ENCODE results near the gene IL4.
"Not testable (repeated sequence)": the region's sequence is repeated elsewhere in the genome, so short reads cannot be mapped to it uniquely, and the experiment has no call there.

The IL4 gene

DNA sequence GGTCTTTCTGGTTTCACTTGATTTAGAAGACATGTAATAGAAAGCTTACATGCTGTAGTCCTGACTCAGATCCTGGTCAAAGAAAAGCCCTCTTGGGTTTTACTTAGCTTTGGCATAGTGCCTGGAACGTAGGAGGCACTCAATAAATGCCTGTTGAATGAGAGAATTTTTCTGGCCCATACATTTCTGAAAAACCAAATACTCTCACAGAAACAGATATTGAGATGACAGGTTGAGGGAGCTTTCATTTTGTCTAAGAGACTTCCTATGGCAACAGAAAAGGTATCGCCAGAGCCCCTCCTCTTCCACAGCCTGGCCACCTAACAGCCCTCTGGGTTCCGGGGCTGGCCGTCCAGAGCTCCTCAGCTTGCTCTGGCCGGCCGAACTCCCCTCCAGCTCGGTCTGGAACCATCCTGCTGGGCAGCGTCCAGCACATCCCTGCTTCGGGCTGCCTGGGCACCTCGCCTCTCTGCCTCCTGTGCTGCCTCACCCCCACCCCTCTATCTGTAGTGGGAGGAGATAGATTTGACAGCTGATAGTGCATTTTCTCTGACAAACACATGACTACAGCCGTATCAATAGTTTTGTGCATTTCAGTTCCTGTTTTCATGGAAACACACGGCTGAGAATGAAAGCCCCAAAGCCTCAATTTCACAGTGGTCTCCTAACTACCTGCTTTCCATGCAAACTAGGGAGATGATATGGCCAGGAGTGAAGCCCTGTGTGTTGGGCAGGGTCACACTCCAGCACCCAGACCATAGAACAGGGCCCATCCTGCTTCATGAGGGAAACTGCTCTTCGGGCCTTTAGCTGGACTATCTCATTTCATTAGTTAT is 1.1 kb downstream of the IL4 start:
- DNase-seq = no peak

DNA sequence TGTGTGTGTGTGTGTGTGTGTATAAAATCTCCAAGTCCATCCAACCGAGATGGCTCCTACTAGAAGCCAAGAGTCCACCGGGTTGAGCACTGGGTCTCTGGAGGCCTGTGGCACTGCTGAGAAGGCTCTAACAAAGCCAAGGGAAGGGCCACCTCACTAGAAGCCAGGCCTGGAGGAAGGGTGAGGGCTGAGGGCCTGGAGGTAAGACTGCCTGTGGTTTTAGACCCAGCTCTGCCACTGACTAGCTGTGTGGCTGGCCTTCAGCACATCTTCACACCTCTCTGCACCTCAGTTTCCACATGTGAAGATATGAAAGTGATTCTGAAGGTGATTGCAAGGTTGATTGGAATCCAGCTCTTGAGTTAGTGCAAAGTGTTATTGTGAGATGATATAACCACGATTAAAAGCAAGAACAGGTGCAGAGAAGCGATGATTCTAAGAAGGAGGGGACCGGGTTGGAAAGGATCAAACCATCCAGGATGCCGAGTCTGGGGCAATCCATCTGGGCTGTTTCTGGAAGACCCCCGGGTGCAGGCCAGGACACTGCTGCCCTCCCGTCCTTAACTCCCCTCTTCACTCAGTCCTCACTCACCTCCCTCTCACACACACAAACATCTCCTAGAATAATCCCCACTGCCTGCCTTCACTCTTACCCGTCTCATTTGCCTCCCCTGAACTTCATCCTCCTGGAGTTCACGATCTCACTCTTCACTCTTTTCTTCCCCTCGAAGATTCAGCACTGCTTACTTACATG is 2.3 kb downstream of the IL4 start:
- DNase-seq = no peak

DNA sequence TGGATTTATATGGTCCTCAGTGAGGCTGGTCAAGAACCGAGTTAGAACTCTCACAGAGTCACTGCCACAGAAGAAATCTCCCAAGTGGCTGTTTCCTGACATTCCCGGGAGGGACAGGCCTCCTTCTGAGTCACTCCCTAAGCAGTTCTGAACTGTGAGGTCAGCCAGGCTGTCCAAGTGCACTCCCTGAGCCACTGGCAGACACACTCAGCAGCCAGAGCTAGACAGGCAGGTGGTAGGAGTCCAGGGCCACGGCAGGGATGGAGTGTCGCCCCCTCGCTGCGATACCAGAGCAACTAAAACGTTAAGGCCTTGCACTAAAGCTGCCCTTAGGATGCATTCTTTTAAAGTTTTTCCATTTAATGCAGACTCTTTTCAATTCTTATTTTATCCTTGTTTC is 3.4 kb downstream of the IL4 start:
- DNase-seq = no peak

DNA sequence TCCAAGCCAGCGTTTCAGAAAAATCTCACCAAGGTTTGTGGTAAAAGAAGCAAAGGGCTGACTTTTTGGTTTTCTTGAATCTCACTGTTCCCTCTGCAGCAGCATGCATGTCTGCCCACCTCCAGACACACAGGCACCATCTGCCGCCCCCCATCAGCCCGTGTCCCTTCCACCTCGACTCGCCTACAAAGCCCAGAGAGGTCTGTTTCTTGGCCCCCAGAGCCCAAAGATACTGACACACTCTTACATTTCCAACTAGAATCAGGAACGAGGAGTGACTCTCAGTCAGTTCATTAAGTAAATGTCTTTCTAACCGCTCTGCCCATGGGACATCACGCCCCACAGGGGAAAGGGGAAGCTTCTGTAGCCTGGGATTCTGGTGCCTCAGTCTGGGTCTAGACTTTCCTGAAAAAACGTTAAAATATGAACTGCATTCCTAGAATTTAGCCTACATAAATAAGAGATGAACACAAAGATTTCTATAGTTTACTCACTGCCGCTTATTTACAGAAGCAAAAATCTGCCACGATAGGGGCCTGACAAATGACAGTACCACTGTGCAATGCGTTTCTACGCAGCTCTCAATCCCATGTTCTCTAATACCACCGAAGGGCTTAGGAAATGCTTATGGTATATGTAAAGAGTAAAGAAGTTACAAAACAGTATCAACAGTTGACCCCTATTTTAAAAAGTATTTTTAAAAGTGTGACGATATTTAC is 4.1 kb downstream of the IL4 start:
- DNase-seq = no peak

DNA sequence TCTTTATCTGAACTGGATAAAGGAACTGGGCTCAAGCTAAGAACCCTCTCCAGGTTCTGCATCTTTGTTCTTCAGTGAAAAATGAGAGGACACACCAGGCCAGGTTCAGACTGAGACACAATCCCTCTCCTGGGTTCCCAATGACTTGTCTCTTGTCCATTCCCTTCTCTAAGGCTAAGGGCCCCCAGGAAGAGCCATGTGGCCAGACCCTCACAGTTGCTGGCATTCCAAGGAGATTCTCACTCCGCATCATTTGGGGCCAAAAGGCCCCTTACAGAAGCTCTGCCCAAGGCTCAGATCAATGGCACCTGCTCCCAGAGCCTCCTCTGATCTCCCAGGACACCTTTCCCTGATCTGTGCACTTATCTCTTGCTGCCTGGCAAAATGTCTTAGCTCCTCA is 4.9 kb downstream of the IL4 start:
- DNase-seq = no peak

DNA sequence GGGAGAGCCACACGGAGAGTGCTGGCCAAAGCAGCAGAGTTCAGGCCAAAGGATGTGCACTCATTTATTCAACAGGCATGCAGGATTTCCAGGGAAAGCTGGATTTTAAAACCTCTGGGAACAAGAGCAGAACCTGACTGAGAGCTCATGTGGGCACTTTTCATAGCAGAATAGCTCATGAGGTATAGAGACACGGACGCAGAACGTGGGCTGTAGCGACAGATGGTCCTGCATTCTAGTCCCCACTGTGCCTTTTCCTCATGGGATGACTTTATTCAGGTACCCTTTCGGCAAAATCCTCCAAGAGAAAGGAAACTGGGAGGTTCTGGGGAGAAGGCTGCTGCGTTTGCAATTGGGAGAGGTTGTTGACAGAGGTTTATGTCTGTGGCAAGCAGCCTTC is 5.4 kb downstream of the IL4 start:
- no peak for DNase-seq

DNA sequence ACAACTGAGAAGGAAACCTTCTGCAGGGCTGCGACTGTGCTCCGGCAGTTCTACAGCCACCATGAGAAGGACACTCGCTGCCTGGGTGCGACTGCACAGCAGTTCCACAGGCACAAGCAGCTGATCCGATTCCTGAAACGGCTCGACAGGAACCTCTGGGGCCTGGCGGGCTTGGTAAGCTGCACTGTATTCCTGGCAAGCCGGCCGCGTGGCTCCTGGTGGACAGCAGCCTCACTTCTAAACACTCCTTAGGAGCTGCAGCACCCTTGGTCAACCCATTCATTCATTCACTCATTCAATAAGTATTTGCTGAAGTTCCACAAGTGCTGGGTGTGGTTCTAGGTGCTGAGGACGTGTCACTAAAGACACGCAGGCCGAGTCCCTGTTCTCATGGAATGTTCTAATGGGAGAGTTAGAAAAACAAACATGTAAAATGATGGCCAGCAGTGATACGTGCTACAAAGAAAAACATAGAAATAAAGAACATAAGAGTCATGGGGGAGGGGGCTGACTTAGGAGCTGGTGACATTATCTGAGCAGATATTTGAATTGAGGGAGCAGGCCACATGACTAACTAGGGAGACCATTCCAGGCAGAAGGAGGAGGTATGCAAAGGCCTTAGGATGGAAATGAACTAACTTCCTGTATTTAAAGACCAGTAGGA is 6.1 kb downstream of the IL4 start:
- no peak for DNase-seq

DNA sequence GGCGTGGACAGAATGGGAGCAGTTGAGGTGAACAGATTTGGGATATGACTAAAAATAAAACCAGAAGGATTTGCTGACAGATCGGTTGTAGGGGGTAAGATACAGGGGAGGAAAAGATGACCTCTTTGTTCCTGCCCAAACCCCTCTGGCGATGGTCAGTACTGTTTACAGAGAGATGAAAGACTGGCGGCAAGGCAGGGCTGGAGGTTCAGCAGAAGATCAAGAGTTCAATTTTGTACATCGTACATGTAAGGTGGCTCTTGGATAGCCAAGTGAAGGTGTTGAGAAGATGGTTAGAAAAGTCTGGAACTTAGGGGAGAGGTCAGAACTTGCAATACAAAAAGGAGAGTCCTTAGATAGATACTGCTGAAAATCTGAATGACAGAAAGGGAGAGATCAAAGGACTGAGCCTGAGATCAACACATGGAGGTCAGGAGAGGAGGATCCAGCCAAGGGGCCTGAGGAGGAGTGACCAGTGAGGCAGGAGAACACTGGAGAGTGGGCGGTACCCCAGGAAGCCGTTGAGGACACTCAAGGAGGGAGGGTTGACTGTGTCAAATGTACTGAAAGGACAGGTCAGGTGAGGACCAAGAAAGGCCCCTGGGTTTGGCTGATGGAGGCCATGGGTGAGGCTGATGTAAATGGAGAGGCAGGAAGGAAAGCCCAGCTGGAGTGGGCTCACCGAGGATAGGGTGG is 7.1 kb downstream of the IL4 start:
- no peak for DNase-seq

DNA sequence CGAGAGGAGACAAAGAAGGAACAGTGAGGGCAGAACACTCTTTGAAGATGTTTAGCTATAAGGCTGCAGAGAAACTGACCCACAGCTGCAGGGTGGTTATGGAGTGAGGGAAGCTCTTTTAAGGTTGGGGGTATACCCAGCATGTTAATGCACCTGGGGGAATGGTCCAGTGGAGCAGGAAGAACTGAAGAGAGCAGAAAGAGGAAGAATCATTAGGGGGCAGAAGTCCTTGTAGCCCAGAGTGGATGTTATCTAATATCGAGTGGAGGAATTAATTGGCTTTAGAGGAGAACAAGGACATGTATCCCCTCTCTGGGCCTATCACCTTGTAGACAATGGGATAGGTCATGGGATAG is 7.7 kb downstream of the IL4 start:
- no peak for DNase-seq

DNA sequence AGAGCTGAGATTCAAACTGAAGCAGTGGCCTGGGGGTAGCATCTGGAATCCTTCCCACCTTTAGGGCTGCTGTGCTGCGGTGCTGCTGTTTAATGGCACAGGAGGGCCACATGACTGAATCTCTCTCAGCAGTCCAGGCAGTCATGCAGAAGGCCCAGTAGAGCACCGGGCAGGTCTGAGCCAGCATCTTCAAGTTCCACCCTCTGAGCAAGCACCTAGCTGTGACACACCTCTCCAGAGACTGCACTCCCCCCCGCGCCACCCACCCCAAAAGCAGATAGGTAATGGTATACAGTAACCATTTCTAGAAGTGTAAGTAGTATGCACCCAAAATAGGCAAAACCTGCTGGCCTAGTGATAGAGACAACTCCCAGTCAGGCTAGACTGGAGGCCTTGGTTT is 8.2 kb downstream of the IL4 start:
- DNase-seq = no peak

DNA sequence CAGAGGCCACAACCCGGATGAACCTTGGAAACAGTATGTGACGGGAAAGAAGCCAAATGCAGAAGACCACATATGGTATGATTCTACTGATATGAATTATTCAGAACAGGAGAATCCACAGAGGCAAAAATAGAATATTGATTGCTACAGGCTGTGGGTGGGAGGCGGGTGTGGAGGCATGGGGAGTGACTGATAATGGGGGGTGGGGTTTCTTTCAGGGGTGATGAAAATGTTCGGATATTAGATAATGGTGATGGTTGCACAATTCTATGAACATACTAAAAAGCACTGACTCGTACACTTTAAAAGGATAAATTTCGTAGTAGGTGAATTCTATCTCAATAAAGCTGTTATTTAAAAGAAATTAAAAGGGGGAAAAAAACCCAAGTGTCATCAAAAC is 10.7 kb downstream of the IL4 start:
- no peak for DNase-seq

DNA sequence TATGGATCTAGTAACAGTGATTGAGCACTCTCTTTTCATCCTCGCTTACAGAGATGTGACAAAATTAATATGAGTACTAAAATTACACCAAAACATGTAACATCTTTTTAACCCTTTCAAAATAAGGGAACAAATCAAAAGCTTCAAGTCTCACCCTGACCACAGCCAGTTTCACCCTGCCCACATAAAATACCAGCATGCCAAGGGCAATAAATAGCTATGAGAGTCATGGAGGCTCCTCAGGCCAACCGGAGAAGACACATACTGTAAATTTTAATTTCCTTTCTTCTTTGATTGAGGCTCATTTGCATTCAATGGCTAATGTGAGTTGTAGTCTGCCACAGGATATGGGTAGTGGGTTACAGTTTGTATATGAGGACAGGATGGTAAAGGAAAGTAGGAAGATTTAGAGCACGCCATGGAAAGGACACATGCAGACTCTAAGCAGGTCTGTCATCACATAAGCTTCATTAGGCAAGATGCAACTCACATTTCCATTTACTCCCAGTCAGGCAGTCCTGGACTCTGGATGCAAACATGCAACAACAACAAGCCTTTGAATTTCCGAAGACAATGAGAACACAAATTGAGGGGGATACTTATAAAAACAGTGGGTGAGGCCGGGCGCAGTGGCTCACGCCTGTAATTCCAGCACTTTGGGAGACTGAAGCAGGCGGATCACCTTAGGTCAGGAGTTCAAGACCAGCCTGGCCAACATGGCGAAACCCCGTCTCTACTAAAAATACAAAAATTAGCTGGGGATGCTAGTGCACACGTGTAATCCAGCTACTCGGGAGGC is 11.3 kb downstream of the IL4 start:
- no peak for DNase-seq

DNA sequence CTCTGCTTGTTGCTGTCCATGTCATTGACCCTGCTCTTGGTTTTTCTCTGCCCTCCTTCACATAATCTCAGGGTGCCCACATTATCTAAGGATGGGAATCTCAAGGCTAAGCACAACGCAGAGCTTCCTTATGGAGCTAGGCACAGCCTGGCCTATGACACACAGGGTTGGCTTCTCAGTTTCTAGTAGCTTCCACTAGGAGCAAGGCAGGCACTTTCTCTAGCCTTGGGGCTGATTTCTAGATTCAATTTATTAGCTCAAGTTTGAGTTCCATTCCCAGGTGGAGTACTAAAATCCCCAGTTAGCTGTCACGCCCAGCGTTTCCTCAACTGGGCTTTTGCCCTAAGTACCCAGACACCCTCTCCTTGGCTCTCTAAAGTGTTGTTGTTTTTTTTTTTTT is 12.4 kb downstream of the IL4 start:
- DNase-seq = no peak

DNA sequence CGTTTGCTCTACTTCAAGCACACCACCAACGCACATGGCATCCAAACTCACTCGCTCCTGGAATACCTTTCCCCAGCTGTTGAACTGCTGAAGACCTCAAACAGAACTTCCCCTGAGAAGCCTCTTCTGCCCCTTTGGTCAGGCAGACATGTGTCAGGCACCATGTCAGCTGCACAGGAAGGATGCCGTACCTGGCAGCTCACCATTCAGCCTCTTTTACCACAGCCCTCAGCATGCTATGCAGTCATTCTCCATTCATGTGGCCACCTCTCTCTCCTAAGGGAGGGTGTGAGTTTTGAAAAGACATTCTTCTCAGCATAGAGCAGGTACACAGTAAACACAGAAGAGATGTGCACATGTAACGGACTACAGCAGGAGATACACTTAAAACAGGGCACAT is 14.2 kb downstream of the IL4 start:
- no peak for DNase-seq

DNA sequence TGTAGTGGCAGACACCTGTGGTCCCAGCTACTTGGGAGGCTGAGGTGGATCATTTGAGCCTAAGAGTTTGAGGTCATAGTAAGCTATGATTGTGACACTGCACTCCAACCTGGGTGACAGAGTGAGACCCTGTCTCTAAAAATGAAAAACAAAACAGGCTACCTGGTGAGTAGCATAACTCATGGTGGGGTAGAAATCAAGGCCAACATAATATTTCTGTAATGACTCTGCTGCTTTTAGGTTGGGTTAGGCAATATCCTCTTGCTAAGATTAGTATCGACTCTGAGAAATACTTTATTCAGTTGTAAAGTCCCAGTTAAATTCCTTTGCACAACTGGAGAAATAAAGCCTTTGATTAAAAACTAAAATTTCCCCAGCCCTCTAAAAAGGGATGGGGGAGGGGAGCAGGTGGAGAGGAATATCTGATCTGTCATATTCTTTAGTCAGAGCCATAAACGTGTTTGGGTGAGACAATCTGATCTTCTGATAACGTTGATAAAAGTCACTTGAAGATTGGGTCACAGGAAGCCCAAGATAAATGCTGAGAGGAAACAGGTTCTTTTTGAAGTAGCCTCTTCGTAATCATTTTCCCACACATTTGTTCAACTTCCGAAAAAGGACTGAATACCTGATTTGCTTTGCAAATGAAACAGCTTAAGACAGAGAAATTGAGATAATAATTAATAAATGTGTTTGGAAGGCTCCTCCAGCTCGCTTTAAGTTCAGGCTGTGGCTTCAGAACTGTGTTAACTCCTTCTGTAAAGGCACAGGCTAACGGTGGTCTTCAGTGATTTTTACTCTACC is 14.9 kb downstream of the IL4 start:
- DNase-seq = no peak

DNA sequence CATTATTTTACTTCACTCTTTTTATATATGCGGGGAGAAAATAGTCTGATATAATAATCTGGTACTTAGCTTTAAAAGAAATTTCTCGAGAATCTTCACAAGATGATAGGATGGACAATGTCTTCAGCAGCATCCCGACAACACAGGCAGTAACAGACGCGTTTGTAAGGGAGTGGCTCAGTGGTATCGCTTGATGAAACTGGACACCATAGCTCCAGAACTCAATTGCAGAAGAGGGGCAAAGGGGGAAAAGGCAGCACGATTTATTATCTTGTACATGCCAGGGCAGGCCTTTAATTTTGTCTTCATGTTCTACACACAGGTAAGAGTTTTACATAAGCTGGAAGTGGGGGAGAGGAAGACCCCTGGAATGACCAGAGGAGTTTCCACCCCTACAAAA is 15.7 kb downstream of the IL4 start:
- no peak for DNase-seq

DNA sequence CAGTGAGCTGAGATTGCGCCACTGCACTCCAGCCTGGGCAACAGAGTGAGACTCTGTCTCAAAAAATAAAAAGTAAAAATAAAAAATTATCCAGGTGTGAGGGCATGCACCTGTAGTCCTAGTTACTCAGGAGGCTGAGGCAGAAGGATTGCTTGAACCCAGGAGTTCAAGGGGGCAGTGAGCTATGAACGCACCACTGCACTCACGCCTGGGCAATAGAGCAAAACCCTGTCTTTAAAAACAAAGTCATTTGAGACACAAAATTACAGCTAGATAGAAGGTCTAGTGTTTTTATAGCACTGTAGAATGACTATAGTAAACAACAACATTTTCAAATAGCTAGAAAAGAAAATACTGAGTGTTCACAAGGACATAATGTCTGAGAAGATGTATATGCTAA is 16.4 kb downstream of the IL4 start:
- DNase-seq = no peak

DNA sequence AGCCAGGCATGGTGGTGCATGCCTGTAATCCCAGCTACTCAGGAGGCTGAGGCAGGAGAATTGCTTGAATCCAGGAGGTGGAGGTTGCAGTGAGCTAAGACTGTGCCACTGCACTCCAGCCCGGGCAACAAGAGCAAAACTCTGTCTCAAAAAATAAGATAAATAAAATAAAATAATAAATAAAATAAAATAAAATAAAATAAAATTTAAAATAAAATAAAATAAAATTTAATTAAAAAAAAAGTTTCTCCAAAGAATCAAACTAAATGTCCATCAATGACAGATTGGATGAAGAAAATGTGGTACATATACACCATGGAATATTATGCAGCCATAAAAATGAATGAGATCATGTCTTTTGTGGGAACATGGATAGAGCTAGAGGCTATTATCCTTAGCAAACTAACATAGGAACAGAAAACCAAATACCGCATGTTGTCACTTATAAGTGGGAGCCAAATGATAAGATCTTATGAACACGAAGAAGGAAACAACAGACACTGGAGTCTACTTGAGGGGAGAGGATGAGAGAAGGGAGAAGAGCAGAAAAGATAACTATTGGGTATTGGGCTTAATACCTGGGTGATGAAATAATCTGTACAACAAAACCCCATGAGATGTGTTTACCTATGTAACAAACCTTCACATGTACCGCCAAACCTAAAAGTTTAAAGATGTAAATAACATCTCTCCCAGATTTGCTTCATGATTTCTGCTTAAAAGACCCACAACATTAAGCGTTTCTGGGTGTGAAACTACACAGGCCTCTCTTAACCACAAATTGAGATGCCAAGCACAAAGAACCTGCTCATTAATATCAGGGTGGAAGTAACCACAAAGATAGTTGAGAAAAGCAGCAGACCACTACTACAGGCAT is 18.2 kb downstream of the IL4 start:
- DNase-seq = not testable (repeated sequence)

DNA sequence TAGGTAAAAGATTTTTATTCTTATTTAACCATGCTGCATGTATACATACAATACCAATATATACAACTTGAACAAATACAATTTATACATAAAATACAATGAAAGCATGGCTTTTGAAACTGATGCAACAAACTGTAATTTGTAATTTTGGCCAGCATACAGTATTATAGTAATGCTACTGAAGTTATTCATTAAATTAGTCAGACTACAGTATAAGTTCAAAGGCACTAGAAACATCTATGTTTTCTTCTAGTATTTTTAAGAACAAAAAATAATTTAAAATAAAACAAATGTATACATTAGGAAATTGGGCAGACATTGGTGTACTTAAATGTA is 18.8 kb downstream of the IL4 start:
- no peak for DNase-seq

DNA sequence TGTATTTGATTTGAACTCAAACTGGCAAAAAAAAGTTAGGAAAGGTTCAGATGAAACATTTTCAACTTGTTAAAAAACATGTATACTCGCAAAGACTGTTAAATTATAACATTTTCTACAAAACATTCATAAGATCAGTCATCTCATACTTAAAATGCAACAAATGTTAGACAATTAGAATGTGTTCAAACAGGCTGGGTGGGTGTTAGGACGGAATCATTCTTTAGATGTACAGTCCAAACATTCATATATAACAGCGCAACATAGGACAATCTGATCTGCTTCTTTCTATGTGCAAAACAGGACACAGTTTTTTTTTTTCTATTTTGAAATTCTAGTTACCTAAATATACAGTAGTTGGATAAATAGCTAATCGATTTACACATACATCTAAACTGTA is 22.2 kb downstream of the IL4 start:
- DNase-seq = no peak

All from activated CD8-positive, alpha-beta memory T cell treated with anti-CD3 and anti-CD28 coated beads, Interleukin-2, amount 50 U/mL, for 48 hours (primary cell).